Activated CD8-positive, alpha-beta memory T cell treated with anti-CD3 and anti-CD28 coated beads, Interleukin-2, amount 50 U/mL, for 4 hours (primary cell): Measurements from ENCODE around the gene PPP1R13L.
"Not testable (repeated sequence)": the region's sequence is repeated elsewhere in the genome, so short reads cannot be mapped to it uniquely, and the experiment has no call there.

Experiments used
- DNase-seq: peaks from one replicate; pipeline ENCODE4 v3.0.0-alpha.2; 2020

PPP1R13L gene

DNA sequence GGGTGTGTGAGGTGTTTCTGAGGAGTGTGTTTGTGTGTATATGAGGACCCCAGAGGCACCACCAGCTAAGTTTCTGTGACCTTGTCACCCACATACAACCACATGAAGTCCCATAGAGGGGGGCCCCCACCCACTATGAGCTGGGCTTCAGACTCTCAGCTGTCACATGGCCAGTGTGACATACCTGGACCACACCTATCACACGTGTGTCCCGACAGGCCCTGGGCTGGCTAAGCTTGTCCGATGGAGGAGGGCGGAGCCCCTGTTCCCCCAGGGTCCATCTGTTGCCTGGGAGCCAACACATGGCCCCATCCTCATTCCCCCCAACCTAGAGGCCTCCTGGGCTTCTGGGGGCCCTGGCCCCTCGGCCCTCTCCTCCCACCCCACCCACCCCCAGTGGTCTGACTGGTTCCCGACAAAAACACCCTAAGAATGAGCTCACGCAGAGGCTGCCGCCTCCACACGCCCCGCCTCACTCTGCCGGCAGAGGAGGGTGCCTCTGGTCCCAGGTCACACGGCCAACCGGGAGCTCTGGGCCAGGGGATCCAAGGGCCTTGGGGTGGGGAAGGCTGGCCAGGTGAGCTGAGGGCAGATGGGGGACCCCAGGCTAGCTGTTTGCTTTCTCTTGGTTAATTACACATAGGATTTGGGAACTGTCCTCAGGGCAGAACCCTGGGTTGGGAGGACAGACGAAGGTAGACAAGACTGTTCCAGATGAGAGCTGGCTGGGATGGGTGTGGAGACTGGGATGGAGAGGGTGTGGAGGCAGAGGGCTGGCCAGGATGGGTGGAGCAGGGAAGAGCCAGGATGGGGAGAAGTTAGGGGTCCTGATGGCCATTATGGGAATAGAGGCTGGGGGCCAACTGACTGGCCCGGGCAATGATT lies 60.0 kb downstream of the PPP1R13L start:
- DNase-seq = no peak

DNA sequence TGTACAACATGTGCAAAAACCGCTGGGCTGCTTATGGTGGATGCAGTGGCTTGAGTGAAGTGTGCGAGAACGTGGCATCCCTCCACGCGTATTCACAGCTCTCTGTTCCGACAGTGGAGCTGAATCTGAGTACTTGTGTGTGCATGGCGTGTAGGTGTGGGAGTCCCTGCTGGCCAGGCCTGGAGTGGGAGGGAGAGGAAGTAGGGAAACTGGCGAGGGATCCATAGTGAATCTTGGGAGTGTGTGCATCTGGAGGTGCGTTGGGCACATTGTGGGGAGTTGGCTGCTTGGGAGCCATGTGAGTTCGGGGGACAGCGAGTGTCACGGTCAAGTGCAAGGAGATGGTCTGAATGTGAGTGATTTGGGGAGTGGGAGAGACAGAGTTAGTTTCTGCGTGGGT lies 62.0 kb downstream of the PPP1R13L start:
- no peak for DNase-seq

DNA sequence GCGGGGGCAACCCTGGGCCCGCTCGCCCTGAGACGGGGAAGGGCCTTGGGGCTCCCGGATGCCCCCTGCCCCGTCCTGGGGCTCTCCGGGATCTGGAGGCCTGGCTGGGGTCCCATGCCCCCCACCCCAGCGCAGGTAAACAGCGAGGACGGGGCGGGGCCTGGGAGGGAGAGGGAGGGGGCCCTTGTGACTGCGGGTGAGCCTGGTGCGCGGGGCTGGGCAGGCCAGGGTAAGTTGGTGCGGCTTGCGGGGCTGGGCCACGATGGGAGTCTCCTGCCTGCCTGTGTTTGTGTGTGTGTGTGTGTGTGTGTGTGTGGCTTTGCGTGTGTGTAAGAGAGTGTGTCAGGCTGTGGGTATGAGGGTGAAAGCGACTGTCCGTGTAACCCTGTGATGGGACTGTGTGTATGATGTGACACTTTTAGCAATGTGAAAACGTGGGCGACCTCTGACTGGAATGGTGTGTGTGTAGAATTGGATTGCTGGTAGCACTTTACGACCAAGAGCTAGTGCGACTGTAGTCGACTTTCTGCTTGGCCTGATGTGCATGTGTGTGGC lies 63.9 kb downstream of the PPP1R13L start:
- DNase-seq = no peak

DNA sequence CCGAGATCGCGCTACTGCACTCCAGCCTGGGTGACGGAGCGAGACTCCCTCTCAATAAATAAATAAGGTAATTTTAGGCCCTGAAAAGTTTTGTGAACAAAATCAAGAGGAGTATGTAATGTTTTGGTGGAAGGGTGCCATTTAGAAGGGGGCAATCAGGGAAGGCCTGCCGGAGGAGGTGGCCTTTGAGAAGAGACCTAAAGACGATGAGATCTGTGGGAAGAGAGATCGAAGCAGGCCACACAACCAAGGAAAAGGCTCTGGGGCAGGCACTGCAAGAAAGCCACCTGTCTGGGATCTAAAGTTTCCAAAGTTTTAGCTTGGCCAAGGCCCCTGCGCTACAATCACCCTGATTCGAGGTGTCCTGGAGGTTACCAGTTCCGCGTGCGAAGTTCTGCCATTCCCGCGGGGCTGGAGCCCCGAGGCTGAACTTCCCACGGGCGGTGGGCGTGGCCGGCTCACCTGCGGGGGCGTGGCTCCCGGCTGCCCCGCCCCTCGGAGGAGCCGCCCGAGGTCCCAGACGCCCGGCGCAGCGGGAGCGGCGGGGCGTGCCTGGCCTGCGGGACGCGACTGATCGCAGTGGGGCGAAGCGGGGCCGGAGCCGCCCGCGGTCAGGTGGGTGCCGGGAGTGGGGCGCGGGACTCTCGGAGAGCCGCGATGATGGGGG lies 64.5 kb downstream of the PPP1R13L start, which contains the start of gene KLC3:
KLC3 (plus strand) TSS at position 519 of the 667 bp plus-strand sequence. CDS start 4,792 bp downstream, outside the sequence.
- peak; percentile 38 for DNase-seq

DNA sequence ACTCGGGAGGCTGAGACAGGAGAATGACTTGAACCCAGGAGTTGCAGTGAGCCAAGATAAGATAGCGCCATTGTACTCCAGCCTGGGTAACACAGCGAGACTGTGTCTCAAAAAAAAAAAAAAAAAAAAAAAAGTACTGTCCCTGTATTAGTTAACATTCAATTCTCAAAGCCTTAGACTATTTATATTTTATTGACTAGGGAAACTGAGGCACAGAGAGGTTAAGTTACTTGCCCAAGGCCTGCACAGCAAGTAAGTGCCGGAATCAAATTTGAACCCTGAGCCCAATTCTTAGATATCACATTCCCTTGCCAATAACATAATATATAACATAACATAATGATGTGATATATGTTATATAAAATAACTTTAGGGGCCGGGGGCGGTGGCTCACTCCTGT lies 65.2 kb downstream of the PPP1R13L start:
- DNase-seq = no peak

DNA sequence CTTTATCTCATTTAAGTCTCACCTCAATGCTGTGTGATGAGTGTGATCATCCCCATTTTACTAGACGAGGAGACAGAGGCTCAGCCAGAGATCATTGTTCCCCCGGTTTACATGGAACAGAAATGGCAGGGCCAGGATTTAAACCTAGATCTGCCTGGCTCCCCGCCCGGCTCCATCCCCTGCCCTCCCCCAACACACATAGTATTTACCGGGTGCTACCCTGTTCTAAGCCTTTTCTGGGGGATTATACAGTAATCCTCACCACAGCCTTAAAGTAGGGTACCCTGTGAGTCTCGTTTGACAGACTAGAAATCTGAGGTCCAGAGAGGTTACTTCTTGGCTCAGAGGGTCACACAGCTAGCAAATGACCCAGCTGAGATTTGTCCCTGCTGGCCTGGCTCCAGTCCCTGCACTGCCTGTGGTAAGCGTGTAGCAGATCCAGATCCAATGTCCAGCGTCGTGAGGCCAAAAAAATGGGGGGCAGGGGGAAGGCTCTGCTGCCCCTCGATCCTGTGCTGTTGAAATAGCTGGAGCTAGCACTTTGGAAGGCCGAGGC lies 68.1 kb downstream of the PPP1R13L start:
- no peak for DNase-seq

DNA sequence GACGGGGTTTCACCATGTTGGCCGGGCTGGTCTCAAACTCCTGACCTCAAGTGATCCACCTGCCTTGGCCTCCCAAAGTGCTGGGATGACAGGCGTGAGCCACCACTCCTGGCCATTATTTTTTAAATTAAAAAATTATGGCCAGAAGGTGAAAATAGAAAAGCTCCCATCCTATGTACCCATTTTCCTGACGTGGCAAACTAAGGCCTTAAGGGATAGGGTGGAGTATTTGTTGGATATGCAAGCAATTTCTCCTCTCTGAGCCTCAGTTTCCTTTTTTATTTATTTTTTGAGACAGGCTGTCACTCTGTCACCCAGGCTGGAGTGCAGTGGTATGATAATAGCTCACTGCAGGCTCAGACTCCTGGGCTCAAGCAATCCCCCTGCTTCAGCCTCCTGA lies 70.0 kb downstream of the PPP1R13L start:
- not testable (repeated sequence) for DNase-seq

DNA sequence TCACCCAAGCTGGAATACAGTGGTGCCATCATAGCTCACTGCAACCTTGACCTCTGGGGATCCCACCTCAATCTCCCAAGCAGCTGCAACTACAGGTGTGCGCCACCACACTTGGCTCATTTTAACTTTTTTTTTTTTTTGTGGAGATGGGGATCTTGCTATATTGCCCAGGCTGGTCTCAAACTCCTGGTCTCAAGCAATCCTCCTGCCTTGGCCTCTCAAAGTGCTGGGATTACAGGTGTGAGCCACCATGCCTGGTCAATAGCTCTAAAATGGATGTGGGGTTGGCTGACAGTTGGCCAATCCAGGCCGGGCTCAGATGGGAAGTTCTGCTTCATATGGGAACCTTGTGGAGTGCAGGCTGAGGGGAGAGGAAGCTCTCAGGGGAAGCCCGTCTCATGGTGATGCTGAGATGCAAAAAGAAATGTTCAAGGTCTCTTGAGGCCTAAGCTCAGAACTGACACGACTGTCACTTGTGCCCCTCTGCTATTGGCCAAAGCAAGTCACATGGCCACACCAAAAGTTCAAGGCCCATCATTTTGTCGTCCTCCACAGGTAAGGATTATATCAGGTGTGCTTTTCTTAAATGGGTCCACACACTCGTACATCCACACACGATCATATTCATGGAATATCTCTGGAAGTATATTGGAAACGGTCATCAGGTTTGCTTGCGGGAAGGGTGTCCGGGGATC lies 71.1 kb downstream of the PPP1R13L start:
- no peak for DNase-seq

DNA sequence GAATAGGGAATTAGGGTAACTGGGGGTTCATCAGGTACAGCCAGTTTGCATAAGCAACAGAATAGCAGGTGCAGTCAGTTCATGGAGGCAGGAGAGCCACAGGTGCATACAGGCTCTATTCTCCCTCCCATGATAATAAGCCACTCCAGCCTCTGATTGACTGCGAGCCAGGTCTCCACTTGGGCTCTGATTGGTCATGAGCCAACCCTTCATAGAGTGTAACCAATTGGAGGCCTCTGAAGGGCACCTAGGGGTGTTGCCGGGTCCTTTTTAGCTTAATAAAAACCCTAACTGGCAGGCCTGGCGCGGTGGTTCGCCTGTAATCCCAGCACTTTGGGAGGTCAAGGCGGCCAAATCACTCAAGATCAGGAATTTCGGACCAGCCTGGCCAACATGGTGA lies 73.5 kb downstream of the PPP1R13L start:
- DNase-seq = no peak
